GM03348 (cell line): ENCODE measurements around the gene MYCBP2.

ENCODE experiments used
- DNase-seq: peaks from one replicate; pipeline ENCODE4 v3.0.0; 2012; ENCODE audit warnings: low spot score

MYCBP2 gene

GRCh38 chr13:77093735-77094134 lies 233.2 kb downstream of the MYCBP2 start:
- DNase-seq: no peak

GRCh38 chr13:77084755-77085154 lies 242.1 kb downstream of the MYCBP2 start:
- DNase-seq: no peak

- no peak for DNase-seq
Measured at GRCh38 chr13:77079902-77080413, 246.9 kb downstream of the MYCBP2 start.

- no peak for DNase-seq
Measured at GRCh38 chr13:77067519-77067918, 259.4 kb downstream of the MYCBP2 start.

- no peak for DNase-seq
Measured at GRCh38 chr13:77065461-77066147, 261.3 kb downstream of the MYCBP2 start.

- no peak for DNase-seq
Measured at GRCh38 chr13:77062097-77062496, 264.8 kb downstream of the MYCBP2 start.

- DNase-seq: no peak
Measured at GRCh38 chr13:77061362-77061761, 265.5 kb downstream of the MYCBP2 start.

GRCh38 chr13:77056886-77057285 lies 270.0 kb downstream of the MYCBP2 start:
- DNase-seq: no peak

GRCh38 chr13:77056382-77056781 lies 270.5 kb downstream of the MYCBP2 start:
- DNase-seq: no peak

GRCh38 chr13:77055158-77055557 lies 271.7 kb downstream of the MYCBP2 start:
- DNase-seq: no peak

- DNase-seq: no peak
Measured at GRCh38 chr13:77053192-77053591, 273.7 kb downstream of the MYCBP2 start.

- no peak for DNase-seq
Measured at GRCh38 chr13:77048681-77049080, 278.2 kb downstream of the MYCBP2 start.

GRCh38 chr13:77047649-77048343 lies 279.1 kb downstream of the MYCBP2 start:
- DNase-seq: no peak

- no peak for DNase-seq
Measured at GRCh38 chr13:77042566-77043177, 284.2 kb downstream of the MYCBP2 start.

GRCh38 chr13:77040835-77041234 lies 286.1 kb downstream of the MYCBP2 start:
- DNase-seq: no peak

GRCh38 chr13:77040076-77040475 lies 286.8 kb downstream of the MYCBP2 start:
- no peak for DNase-seq

GRCh38 chr13:77038907-77039480 lies 287.9 kb downstream of the MYCBP2 start:
- DNase-seq: no peak

GRCh38 chr13:77036279-77036678 lies 290.6 kb downstream of the MYCBP2 start:
- DNase-seq: no peak

- DNase-seq: no peak
Measured at GRCh38 chr13:77034881-77035280, 292.0 kb downstream of the MYCBP2 start.

GRCh38 chr13:77033717-77034302 lies 293.1 kb downstream of the MYCBP2 start:
- DNase-seq: no peak

GRCh38 chr13:77031656-77032243 lies 295.1 kb downstream of the MYCBP2 start:
- no peak for DNase-seq

- no peak for DNase-seq
Measured at GRCh38 chr13:77029436-77029835, 297.5 kb downstream of the MYCBP2 start.
